ENCODE measurements around the gene MMP19.
"Not testable (repeated sequence)": the region's sequence is repeated elsewhere in the genome, so short reads cannot be mapped to it uniquely, and the experiment has no call there.

Gene MMP19

GRCh38 chr12:55840581-55841351 is 2.0 kb downstream of the MMP19 start:
- DNase-seq = no peak

- no peak for DNase-seq
These were observed 3.2 kb downstream of the MMP19 start for GRCh38 chr12:55839345-55840140.

- DNase-seq = no peak
These were observed 4.4 kb downstream of the MMP19 start for GRCh38 chr12:55838361-55838760.

- DNase-seq = not testable (repeated sequence)
These were observed 8.3 kb downstream of the MMP19 start for GRCh38 chr12:55834400-55834799.

DNA sequence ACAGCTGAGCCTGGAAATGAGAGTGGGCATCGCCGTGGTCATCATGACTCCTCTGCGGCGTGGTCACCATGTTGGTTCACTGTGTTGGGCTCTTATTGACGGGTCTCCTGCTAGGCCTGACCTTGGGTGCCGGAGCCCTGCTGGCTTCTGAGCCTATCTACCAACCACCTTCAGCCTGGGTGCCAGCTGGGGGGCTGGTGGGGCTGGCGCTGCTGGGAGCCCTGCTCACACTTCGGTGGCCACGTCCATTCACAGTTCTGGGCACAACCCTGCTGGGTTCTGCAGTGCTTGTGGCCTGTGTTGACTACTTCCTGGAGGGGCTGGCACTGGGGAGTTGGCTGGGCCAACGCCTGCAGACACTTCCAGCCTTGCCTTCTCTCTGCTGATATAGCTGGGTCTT is 9.7 kb downstream of the MMP19 start:
- no peak for DNase-seq

DNA sequence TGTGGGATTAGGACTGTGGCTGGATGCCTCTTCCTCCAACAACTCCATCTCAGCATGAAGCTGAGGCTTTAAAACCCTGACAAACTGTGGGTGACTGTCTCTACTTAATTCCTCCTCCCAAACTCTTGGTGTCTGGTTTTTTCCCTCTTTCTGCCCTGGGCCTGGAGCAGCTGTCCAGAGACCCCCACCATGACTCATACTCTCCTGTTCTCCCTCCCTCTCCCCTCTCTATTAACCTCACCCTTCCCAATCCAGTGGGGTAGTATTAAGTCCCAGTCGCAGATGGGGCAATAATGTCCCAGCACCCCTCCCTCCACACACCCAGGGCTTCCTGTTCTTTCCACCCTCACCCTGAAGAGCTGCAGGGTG is 11.3 kb downstream of the MMP19 start:
- DNase-seq = no peak

DNA sequence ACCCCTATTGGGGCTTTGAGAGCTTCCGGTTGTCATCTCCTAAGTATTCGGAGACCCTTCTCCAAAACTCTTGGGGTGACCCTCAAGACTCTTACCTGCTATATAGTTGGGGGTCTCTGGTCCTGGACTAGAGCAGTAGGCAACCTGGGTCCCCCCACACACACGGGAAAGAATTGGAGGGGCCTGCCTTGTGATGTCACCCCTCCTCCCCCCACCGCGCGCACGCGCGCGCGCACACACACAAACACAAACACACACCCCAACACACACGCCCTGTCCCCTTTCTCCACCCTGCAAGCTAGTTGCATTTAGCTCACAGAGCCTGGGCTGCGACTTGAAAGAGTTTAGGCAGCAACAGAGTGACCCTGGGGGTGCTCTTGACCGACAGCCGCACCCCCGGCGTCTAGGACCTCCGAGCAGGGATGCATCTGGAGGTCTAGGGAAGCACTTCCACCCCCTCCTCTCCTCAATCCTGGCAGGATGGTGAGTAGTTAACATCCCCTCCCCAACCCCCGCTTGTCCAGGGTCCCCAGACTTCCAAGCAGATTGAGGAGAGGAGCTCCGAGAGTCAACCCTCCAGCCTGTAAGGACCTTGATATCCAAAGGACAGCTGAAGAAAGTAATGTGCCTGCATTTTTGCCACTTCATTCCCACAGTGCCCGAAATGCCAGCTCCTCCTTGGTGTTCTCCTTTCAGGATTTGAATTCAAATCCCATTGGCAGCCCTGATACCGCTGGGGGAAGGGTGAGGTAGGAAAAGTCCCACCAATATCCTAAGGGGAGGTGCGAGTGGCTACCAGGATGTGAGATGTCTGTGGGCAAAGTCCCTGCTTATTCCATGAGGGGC is 11.9 kb downstream of the MMP19 start:
- peak; percentile 11 for DNase-seq

DNA sequence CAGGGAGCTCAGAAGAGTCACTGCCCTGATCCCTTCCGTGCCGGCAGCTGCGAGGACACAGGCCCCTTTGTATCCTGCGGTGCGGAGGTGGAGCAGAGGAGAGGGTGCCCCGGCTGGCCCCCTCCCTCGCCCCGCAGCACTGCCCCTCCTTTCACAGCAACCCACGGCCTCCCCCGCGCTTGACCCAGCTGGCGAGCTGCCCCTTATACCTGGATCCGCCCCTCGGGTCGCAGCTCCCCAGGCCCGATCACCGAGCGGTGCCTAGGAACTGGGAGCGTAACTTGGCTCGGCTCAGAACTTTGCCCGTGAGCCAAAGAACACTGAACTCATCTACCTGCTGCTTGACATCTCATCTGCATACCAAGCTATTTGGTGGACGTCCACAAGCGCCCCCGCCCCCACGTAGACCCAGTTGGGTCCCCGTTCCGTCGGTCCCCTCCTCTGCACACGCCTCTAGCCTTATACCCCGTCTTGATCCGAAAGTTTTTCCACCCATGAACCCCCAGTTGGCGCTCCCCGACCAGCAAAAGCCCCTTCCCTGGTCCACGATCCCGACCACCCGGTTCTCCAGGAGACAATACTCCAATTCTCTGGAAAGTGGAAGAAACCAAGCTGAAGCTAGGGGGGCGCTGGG is 12.7 kb downstream of the MMP19 start:
- DNase-seq = no peak

DNA sequence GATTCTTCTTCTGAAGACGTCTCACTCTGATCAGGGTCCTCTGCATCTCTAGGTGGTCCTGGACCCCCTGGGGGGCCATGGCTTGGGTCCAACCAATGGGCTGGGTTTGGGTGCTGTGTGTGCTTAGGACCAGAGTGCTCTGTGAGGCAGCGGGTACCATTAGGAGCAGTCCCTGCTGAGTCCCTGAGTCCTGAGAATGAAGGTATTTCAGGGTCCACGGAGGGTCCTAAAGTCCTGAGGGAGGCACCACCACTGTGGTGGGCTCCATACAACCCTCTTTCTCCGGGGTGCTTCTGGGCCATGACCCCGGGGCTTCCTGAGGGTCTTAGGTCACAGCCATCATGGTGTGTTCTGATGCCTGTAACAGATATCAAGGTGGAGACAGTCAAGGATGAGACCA is 14.4 kb downstream of the MMP19 start:
- no peak for DNase-seq

- no peak for DNase-seq
These were observed 14.9 kb downstream of the MMP19 start for GRCh38 chr12:55827806-55828205.

GRCh38 chr12:55824726-55825125 is 18.0 kb downstream of the MMP19 start:
- no peak for DNase-seq

- no peak for DNase-seq
These were observed 19.3 kb downstream of the MMP19 start for GRCh38 chr12:55823419-55823818.

DNA sequence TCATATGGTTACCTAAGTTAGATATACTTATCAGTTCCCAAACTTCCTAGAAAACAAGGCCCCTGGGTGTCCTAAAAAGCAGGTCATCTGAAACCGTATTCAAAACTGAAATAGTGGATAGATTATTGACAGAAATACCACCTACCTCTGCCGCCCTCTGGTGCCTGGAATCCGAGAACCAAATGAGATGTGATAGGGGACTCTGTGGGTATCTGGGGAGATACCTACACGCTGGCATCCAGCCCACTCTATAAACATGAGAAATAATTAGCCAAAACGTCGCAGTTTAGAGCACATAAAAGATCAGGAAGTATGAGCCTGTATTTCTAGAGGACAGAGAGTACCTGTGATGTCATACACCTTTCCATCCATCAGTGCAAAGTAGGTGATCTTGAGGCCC is 20.5 kb downstream of the MMP19 start:
- no peak for DNase-seq

GRCh38 chr12:55820679-55821078 is 22.1 kb downstream of the MMP19 start:
- DNase-seq = no peak

DNA sequence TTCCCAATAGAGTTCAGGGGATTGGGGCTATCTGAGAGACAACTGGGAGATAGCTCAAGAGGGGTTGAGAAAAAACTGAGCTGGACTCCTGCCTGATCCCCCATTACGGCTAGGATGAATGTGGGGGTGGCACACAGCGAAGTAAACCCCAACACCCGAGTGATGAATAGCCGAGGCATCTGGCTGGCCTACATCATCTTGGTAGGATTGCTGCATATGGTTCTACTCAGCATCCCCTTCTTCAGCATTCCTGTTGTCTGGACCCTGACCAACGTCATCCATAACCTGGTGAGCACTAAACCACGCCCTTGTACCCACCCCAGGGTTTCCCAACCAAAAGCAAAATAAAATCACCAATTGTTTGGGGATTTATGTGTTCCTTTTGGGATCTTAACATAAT is 23.9 kb downstream of the MMP19 start:
- DNase-seq = no peak

DNA sequence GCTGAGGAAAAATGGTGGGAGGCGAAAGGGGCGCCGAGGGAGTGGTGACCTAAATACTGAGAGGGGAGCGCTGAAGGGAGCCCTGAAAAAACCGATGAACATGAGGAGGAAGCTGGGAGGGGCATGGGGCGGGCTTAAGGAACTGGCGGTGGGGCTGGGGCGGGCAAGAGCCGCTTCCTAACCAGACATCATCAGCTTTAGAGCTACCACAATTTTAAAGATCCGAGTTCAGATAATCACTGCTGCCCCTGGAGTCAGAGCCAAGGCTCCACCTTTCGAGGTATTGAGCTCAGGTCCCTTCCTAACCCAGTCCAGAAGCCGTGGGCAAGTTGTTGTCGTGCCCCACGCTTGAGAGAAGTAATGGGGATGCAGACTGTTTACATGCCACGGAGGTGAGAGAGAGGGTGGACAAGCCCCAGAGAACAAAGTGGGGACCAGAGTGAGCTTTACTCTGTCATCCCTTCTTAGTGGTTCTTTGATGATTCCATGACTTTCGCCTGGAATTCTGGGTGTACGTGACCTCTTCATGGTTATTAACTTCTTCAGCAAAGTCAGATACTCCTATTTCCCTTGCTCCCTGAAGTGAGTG is 24.5 kb downstream of the MMP19 start:
- no peak for DNase-seq

GRCh38 chr12:55817345-55818139 is 25.2 kb downstream of the MMP19 start, which contains the start of the genes ORMDL2 and SARNP:
TSS of gene ORMDL2 (plus strand) at chr12:55818041. CDS start at chr12:55819000, 959 bp downstream.
TSS of gene SARNP (minus strand) at chr12:55817724. CDS start at chr12:55817701, 23 bp downstream.
- peak; percentile 94 for DNase-seq

DNA sequence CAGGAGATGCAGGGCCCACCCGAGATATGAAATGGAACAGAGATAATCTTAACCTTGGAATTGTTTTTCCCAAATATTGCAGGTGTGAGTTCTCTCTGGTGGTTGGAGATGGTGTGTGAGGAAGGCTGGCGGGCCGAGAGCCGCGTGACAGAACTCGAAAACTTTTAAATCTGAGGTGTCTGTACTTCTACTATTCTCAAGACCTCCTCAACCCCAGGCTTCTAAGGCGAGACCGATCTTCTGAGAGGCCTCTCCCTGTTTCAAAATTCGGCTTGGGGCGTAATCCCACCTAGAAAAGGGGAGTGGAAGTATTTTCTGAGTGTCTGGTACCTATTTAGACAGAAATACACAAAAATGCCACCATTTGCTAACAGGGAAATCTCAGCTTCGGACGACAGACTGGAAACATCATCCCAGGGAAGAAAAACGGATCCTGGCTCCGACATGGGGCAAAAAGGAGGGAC is 25.8 kb downstream of the MMP19 start:
- no peak for DNase-seq

GRCh38 chr12:55815473-55815872 is 27.3 kb downstream of the MMP19 start:
- no peak for DNase-seq

- no peak for DNase-seq
These were observed 28.5 kb downstream of the MMP19 start for GRCh38 chr12:55814257-55814656.

DNA sequence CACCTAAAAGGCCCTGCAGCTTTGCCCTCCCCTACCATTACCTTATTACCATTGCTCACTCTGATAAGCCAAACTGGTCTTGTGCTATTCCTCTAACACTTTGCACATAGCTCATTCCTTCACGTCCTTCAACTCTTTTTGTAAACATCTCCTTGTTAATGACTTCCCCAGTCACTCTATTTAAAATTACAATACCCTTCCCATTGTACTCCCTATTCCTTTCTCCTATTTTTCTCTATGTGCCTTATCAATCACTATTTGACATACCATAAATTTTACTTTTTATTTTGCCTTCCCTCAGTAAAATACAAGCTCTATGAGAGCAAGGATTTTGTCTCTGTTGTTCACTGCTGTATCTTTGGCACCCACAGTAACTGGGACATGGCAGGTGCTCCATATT is 30.6 kb downstream of the MMP19 start:
- no peak for DNase-seq

Measured in activated effector memory CD4-positive, alpha-beta T cell treated with Interleukin-2 at 50 U/mL for 16 hours (primary cell).